Stimulated activated CD4-positive, alpha-beta T cell treated with anti-CD3 and anti-CD28 coated beads, Interleukin-4, amount 100 ng/mL, for 1 hour (primary cell): ENCODE data around the gene UVRAG.
"Not testable (repeated sequence)": the region's sequence is repeated elsewhere in the genome, so short reads cannot be mapped to it uniquely, and the experiment has no call there.

Experiments used
- DNase-seq: peaks from one replicate; pipeline ENCODE4 v3.0.0-alpha.2; 2020

The UVRAG gene

DNA sequence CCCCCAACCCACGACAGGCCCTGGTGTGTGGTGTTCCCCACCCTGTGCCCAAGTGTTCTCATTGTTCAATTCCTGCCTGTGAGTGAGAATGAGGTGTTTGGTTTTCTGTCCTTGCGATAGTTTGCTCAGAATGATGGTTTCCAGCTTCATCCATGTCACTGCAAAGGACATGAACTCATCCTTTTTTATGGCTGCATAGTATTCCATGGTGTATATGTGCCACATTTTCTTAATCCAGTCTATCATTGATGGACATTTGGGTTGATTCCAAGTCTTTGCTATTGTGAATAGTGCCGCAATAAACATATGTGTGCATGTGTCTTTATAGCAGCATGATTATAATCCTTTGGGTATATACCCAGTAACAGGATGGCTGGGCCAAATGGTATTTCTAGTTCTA lies 158.7 kb downstream of the UVRAG start:
- DNase-seq, result not testable (repeated sequence)

DNA sequence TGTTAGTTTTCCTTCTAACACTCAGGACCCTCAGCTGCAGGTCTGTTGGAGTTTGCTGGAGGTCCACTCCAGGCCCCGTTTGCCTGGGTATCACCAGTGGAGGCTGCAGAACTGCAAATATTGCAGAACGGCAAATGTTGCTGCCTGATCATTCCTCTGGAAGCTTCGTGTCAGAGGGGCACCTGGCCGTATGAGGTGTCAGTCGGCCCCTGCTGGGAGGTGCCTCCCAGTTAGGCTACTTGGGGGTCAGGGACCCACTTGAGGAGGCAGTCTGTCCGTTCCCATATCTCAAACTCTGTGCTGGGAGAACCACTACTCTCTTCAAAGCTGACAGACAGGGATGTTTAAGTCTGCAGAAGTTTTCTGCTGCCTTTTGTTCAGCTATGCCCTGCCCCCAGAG lies 164.1 kb downstream of the UVRAG start:
- DNase-seq, result not testable (repeated sequence)

DNA sequence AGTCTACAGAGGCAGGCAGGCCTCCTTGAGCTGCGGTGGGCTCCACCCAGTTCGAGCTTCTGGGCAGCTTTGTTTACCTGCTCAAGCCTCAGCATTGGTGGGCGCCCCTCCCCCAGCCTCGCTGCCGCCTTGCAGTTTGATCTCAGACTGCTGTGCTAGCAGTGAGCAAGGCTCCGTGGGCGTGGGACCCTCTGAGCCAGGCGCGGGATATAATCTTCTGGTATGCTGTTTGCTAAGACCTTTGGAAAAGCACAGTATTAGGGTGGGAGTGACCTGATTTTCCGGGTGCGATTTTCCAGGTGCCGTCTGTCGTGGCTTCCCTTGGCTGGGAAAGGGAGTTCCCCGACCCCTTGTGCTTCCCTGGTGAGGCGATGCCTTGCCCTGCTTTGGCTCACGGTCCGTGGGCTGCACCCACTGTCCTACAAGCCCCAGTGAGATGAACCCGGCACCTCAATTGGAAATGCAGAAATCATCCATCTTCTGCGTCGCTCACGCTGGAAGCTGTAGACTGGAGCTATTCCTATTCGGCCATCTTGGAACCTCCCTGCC lies 164.5 kb downstream of the UVRAG start:
- not testable (repeated sequence) for DNase-seq

DNA sequence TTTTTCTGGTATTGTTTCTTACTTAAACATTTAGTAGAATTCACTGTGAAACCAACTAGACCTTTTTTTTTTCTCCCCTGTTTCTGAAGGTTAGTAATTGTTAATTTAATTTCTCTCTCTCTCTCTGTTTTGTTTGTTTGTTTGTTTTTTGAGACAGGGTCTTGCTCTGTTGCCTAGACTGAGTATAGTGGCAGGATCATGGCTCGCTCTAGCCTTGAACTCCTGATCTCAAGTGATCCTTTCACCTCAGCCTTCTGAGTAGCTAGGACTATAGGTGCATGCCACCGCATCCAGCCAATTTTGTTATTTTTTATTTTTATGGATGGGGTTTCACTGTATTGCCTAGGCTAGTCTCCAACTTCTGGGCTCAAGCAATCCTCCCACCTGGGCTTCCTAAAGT lies 165.0 kb downstream of the UVRAG start:
- no peak for DNase-seq

DNA sequence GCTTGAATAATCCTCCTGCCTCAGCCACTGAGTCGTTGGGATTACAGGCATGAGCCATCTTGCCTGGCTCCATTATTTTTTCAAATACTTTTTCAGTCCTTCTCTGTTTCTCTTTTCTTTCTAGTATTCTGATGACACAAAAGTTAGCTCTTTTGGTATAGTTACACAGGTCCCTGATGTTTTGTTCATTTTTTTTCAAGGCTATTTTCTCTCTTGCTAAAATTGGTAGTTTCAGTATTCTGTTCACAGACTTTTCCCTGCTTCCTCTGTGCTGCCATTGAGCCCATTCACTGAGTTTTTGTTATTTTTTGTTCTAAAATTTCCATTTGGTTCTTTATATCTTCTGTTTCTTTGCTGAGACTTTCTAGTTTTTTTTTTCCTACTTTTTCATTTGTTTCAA lies 166.5 kb downstream of the UVRAG start:
- no peak for DNase-seq

DNA sequence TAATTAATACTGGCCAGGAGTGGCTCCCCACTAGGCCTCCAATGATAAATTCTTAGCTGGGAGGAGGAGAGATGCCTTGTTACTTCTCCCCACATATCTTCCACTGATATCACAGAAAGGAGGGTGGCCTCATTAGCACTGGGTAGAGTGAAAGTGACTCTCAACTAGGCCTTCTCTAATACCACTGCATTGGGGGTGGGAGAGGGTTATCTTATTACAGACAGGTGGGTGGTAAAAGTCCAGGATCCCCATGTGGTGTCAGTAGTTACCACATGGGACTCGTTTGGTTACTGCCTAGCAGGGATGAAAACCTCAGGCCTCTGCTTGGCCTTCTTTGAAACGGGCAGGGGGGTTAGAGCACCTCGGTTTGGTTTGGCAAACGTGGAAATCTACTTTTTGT lies 167.3 kb downstream of the UVRAG start:
- no peak for DNase-seq

DNA sequence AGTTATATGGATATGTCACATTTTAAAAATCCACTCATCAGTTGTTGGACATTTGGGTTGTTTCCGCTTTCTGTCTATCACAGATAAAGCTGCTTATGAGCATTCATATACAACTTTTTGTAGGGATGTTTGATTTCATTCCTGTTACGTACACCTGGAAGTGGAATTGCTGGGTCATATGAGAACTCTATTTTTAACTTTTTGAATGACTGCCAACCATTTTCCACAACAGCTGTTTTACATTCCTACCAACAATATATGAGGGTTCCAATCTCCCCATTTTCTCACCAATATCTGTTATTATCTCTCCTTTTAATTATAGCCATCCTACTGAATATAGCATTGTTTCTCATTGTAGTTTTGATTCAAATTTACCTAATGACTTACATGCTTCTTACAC lies 172.0 kb downstream of the UVRAG start:
- DNase-seq, result no peak

DNA sequence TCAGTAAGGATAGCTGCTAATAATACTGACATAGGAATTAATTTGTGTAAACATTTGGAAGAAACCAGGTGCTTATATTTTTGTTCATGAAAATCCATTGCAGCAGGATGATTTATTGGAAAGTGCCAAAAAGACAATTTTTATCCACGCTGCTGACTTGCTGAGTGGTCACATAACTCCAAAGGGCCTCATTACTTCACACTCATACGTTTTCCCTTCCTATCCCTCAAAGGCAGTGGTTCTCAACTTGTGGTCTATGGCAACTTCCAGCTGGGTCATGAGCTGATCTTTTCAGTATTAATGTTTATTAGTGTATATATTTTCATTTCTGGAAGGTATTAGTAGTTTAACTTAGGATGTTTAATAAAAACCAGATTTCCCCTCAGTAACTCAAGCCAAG lies 178.1 kb downstream of the UVRAG start:
- no peak for DNase-seq

DNA sequence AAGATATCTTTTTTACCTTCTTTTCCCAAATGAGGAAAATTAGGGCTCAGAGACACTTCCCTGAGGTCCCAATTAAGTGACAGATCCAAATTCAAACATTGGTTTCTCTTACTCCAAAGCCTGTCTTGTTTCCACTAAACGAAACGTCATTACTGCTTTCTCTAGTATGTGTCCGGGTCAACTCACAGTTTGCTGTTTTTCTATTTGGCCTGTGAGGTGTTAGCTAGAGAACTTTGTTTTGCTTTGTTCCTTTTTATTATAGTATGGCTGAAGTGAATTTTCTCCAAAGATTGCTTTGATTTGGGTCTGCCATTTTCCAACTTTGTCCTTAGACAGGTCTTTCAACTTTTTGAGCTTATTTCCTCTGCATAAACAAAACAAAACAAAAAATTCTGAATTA lies 179.6 kb downstream of the UVRAG start:
- DNase-seq, result no peak

DNA sequence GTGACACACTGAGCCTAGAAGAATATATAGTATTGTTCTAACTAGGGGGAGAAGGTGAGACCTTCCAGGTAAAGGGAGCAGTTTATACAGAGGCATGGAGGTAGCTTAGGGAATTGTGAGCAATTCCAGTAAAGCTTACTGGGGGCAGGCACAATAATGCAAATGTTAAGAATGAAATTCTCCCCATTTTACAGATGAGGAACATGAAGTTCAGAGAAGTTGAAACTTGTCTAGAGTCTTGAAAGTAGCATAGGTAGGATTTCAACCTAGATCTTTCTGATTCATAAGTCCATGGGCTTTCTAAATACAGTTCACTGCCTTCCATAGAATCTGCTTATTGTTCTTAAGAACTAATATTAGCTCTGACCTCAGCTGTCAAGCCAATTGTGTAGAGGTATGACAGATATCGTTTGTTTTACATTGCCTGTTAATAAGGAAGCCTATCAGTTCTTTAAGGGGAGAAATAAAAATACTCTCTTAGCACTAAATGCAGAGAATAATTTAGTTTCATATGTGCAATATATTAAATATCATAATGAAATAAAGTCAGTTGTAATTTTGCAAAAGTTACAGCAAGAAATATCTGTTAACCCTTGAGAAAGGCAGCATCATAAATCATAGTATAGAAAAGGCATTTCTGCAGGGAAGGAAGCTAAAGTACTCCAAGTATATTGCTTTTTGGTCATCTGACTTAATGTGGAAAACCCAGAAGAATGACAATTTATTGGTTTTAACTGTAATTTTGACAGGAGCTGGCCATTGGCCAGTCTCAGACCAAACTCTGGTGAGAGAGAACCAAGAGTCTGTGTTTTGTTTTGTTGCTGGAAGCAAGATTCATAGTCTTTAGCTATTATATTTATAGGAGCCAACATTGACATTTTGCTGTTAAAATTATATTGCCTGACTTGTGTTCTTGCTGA lies 181.8 kb downstream of the UVRAG start:
- DNase-seq, result no peak

DNA sequence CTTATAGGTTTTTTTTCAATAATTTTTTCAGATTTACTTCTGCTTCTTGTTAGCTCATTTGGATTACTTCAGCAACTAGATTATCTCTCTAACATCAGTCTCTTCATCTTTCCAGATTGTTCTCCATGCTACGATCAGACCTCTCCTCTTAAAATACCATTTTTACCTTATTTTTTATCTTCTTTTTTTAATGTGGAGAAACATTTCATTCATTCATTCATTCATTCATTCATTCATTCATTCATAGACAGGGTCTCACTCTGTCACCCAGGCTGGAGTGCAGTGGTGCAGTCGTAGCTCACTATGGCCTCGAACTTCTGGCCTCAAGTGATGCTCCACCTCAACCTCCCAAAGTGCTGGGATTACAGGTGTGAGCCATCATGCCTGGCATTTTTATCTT lies 189.4 kb downstream of the UVRAG start:
- no peak for DNase-seq

DNA sequence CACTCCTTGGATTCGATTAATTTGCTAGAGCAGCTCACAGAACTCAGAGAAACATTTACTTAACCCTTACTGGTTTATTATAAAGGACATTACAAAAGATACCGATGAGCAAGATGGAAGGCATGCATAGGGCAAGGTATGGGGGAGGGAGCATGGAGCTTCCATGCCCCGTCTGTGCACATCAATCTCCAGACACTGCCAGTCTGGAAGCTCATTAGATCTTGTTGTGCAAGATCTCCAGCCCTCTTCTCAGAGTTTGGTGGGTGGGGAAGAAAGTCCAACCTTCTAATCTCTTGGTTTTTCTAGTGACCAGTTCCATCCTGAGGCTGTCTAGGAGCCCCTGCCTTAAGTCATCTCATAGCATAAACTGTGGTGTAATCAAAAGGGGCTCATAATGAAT lies 190.7 kb downstream of the UVRAG start:
- no peak for DNase-seq

DNA sequence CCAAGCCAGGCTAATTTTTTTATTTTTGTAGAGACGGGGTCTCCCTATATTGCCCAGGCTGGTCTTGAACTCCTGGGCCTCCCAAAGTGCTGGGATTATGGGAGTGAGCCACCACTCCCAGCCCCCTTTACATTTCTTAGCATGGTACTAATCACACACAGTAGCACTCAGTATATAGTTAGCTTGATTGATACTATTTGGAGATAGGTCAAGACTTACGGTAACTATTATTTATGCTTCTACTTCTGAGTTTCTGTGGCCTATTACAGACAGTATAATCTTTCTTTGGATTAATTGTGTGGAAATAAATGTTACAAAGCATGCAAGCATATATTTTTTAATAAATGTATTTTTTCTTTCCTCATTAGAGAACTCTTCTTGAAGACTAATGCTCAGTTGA lies 192.2 kb downstream of the UVRAG start:
- DNase-seq, result no peak

DNA sequence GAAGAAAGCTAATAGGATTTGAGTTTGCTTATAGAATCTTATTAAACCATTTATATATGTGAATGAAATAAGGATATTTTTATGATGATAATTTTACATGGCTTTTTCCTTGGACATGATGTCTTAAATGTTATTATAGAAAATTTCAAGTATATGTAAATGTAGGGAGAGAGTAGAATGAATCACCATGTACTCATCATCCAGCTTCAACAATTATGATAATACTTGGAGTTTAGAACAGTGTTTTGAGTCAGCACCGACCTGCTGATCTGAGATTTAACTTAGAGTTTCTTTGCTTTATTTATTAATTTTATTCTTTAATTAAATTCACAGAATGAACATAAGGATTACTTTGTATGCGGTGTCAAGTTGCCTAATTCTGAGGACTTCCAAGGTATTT lies 193.5 kb downstream of the UVRAG start:
- DNase-seq, result no peak

DNA sequence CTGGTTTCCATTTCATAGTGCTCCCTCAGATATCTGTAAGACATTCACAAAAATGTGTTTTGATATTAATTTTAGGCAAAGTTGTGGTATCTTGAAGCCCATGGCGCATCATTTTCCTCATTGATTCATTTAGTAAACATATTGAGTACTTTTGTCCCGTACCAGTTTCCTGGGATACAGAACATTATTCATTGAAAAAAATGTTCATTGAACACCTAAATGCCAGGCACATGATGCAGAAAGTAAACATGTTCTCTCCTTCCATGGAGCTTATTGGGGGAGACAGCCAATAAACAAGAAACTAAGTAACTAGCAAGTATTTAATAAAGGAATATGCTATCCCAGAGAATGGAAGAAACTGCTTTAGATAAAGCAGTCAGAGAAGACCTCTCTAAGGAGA lies 195.0 kb downstream of the UVRAG start:
- DNase-seq, result no peak

DNA sequence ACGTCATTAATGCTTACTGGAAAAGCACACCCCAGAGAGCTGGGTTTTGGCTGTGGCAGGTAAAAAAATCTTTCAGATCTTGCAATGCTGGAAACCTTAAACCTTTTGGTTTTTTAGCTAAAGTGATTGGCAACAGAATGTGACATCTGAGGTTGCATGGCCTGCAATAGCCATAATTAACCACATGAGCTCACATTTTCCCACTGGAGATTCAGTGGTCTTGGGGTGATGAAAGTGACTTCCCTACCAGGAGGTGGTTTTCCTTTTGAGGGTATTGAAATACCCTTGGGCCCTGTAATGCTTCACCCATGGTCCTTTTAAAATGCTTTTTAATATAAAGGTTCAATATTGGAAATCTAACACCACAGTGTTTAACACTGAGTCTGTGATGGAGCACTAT lies 198.5 kb downstream of the UVRAG start:
- DNase-seq, result no peak

DNA sequence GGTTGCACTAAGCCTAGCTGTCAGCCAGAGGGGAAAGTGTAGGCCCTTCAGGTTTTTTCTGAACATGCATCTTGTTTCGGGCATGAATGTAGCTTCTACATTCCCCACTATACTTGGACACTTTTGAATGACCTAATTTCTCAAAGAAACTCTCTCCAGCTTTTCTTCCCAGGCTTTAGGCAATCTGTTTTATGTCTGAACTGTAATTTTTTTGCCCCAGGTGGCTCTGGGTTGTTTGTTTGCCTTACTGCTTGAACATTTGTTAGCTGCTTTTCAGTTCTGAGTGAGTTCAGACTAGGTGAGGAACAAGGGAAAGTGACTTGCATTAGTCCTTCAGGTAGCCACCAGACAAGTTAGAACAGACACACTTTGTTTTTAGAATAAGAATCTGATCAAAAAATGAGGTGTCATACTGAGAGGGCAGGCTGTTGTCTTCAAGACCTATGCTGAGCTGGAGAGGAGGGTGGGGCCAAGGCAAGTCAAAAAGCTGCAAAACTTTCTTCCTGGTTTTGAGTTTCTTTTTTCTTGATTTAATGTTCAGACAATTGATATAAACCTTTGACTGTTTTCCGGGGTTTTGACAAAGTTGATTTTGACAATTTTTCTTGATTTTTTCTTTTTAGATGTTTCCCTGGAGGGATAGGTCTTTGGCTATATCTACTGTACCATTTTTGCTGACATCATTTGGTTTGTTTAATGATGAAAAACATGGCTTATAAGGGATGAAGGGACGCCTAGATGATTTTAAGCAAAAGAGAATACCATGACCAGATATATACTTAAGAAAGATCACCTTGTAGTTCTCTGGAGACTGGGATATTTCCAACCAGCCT lies 208.4 kb downstream of the UVRAG start:
- no peak for DNase-seq

DNA sequence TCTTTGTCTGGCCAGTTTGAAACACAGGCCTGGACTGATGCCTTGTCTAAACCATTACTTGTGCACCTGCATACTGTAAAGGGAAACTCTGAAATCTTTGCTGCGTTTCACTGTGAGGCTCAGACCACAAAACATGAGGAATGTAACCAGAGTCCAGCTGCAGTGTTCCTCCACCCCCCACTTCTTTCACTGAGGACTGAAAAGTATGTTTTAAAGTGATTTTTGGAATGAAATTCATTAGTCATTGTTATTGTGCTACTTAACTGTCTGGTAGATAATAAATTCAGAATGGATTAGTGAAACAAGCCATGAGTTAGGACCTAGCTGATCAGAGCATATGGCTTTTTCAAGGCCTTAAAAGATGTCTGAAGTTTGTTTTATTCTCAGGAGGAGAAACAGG lies 210.1 kb downstream of the UVRAG start:
- no peak for DNase-seq

DNA sequence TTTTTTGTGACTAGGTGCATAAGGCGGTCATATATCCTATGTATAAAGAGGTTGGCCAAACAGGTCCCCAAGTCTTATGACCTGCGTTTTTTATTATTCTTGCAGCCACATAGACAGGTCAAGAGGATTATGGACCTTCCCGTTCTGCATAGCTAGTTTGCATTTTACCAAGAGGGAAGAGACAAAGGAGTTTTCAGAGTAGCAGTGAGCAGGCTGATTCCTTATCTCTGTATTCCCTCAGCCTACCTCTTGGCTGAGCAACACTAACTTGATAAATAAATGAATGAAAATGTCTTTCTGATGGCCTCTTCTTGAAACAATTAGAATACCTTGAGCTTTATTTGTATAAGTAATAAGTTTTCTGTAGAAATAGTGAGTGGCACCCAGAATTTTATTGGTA lies 210.8 kb downstream of the UVRAG start:
- DNase-seq, result no peak

DNA sequence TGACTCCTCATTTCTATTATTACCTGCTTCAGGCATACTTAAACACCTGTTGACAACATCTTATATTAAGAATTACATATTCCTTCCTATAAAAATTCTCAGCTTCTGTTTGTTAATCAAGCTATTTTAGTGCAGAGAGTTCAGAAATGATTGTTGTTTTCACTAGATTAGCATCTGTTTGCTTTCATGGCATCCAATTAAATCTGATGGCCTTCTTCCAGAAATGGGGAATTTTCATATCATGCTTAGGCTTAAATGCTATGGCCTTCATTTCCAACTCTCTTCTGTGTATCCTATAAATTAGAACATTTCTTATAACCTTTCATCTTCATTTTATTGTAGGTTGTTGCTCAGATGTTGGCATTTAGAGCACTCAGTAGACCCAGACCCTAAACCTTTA lies 211.3 kb downstream of the UVRAG start:
- no peak for DNase-seq

DNA sequence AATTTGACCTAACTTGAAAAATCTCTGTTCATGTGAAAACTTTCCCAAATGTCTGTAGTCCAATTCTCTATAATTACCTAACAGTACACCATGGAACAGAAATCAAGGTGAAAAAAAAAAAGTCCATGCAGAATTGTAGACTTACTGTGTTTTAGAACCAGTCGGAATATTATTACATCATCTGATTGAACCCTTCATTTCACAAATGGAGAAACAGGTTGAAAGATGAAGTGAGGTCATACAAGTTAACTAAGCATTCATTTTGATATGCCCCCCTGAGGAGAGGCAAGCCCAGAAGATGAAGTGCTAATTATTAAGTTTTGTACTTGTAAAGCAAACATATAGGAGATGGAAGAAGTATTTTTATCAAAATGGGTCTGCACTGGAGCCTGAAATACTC lies 211.9 kb downstream of the UVRAG start:
- DNase-seq, result no peak

DNA sequence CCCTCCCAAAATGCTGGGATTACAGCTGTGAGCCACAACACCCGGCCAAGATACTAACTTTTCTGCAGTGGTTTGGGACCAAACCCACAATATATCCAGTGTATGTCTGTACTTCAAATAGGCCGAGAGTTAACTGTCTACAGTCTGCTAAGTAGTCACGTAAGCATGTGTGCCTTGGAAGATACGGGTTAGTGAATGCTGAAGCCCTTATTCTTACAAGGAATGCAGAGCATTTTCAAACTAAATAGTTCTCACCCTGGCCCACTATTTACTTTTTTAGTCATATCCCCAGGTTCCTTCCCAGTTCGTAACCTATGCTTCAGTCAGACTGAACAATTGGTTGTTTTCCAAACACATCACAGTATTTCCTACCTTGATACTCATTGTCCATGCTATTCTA lies 215.3 kb downstream of the UVRAG start:
- no peak for DNase-seq

DNA sequence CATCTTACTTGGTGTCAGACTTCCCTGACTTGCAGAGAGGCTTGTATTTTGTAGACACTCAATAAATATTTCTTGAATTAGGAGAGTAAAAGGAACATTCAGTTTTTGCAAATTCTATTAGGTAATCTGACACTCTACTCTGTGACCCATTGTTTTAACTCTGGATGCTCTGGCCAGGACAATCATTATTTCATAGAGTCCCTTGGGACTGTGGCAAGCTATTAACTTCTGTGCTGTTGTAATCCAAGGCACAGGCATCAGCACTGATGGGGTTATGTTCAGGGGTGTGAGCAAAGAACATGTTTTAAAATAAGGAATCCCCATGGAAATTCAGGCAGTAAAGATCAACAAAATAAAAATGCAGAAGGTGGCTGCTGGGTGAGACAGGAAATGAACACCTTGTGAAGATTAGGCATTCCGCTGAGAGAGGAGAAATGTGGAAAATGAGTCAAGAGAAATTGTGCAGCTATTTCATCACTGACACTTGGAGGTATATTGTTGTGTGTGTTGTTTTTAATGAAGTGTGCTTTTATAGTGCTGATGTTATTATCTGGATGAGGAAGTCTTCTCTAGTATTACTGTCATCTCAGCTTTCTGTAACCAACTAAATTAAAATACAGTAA lies 216.1 kb downstream of the UVRAG start:
- no peak for DNase-seq
